Measurements from ENCODE around the gene FGD3. TPM values are rescaled to one million over a fixed set of nuclear protein-coding genes. Genes with fewer than 3 reads are reported as not detected.

FGD3 gene
- total and polyA plus RNA-seq, 9 of the 15 experiments (the other 6 are each of a cell fraction or from before 2014, with no cell fraction given) = 0.07 to 1.3 (median 0.29) TPM

DNA sequence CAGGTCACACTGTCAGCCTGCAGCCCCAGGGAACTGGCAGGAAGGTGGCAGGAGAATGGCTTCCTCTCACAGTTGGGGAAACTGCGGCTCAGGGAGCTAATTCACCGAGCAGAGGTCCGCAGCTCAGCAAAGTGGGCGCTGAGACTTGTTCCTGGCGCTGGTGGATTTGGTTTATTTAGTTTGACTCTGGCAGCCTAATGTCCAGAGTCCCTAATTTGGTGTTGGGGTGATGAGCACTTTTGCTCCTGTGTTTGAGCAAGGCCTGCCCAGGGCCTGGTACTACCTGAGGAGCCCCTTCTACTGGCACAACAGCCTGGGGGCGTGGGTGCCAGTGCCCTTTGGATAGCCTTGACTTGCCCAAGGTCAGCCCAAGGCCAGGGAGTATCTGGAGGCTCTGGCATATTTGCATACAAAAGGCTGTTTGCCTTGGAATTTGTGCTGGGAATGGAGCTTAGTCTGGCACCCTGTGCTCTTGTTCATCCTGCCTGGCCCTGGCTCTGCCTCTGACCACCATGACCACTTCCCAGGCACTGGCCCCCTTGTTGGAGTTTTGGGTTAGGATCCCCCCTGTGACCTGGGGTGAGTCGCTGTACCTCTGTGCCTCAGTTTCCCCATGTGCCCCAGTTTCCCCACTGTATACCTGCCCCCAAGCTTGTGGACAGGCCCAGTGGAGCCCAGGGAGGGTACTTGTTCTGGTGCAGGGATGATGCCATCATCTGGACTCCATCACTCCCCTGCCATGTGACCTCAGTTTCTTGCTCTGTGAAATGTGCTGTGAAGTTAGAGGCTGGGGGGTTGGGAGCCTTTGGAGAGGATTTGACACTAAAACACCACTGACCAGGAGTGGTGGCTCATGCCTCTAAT is 112.6 kb downstream of the FGD3 start (continued):
- TF ChIP-seq ZNF583 (CRISPR knock-in tag; IDR thresholded peaks at IDR 0.05) (peak; percentile 8; the same call in 1 of the 2 replicates), ZNF778 (CRISPR knock-in tag; IDR thresholded peaks at IDR 0.05) (no peak), ZNF75A (CRISPR knock-in tag; IDR thresholded peaks at IDR 0.05) (no peak), FUS (optimal IDR thresholded peaks at IDR 0.05; ENCODE audit: low read depth, low read length) (no peak), SMARCB1 (IDR thresholded peaks at IDR 0.05; ENCODE audit: insufficient read length, low read depth) (no peak), TAF15 (IDR thresholded peaks at IDR 0.05; ENCODE audit: low read depth, low read length) (no peak), BMI1 (IDR thresholded peaks at IDR 0.05; ENCODE audit: low read length) (no peak), SNRNP70 (optimal IDR thresholded peaks at IDR 0.05; ENCODE audit: low read depth, low read length) (no peak), NRF1 (conservative IDR thresholded peaks at IDR 0.05 in 1 of 2, IDR thresholded peaks at IDR 0.05 in 1 of 2) (no peak; a peak in 1 of 4 replicates), BCOR (IDR thresholded peaks at IDR 0.05) (peak; percentile 19; the same call in 1 of the 2 replicates), BDP1 (IDR thresholded peaks at IDR 0.05; ENCODE audit: insufficient read depth, insufficient read length) (no peak), KDM5B (IDR thresholded peaks at IDR 0.05; ENCODE audit: insufficient replicate concordance, low read depth, low read length) (peak; percentile 18), TEAD2 (tag; IDR thresholded peaks at IDR 0.05) (no peak)
- TF ChIP-seq, protein P1, sequence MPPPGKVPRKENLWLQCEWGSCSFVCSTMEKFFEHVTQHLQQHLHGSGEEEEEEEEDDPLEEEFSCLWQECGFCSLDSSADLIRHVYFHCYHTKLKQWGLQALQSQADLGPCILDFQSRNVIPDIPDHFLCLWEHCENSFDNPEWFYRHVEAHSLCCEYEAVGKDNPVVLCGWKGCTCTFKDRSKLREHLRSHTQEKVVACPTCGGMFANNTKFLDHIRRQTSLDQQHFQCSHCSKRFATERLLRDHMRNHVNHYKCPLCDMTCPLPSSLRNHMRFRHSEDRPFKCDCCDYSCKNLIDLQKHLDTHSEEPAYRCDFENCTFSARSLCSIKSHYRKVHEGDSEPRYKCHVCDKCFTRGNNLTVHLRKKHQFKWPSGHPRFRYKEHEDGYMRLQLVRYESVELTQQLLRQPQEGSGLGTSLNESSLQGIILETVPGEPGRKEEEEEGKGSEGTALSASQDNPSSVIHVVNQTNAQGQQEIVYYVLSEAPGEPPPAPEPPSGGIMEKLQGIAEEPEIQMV (tag; conservative IDR thresholded peaks at IDR 0.05; ENCODE audit: low read depth) = no peak
- TF ChIP-seq, protein P2, sequence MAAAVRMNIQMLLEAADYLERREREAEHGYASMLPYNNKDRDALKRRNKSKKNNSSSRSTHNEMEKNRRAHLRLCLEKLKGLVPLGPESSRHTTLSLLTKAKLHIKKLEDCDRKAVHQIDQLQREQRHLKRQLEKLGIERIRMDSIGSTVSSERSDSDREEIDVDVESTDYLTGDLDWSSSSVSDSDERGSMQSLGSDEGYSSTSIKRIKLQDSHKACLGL (CRISPR knock-in tag; IDR thresholded peaks at IDR 0.05; ENCODE audit: borderline replicate concordance, poor library complexity, severe bottlenecking) = no peak
- TF ChIP-seq, protein P3, sequence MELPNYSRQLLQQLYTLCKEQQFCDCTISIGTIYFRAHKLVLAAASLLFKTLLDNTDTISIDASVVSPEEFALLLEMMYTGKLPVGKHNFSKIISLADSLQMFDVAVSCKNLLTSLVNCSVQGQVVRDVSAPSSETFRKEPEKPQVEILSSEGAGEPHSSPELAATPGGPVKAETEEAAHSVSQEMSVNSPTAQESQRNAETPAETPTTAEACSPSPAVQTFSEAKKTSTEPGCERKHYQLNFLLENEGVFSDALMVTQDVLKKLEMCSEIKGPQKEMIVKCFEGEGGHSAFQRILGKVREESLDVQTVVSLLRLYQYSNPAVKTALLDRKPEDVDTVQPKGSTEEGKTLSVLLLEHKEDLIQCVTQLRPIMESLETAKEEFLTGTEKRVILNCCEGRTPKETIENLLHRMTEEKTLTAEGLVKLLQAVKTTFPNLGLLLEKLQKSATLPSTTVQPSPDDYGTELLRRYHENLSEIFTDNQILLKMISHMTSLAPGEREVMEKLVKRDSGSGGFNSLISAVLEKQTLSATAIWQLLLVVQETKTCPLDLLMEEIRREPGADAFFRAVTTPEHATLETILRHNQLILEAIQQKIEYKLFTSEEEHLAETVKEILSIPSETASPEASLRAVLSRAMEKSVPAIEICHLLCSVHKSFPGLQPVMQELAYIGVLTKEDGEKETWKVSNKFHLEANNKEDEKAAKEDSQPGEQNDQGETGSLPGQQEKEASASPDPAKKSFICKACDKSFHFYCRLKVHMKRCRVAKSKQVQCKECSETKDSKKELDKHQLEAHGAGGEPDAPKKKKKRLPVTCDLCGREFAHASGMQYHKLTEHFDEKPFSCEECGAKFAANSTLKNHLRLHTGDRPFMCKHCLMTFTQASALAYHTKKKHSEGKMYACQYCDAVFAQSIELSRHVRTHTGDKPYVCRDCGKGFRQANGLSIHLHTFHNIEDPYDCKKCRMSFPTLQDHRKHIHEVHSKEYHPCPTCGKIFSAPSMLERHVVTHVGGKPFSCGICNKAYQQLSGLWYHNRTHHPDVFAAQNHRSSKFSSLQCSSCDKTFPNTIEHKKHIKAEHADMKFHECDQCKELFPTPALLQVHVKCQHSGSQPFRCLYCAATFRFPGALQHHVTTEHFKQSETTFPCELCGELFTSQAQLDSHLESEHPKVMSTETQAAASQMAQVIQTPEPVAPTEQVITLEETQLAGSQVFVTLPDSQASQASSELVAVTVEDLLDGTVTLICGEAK (IDR thresholded peaks at IDR 0.05) = peak; percentile 40; the same call in 1 of the 2 replicates
- TF ChIP-seq, protein P3 (CRISPR knock-in tag; IDR thresholded peaks at IDR 0.05) = no peak

Measured in K562 (cell line).